Astrocyte of the spinal cord (primary cell): Measurements from ENCODE around the gene BFSP2.
A peak's percentile ranks its signal among the peaks of the same experiment; 100 is the strongest.
"Not testable (repeated sequence)": the region's sequence is repeated elsewhere in the genome, so short reads cannot be mapped to it uniquely, and the experiment has no call there.

Experiments
- DNase-seq: peaks from one replicate; pipeline ENCODE4 v3.0.0; 2011; ENCODE audit warnings: low read depth, low spot score
- H3K4me3 ChIP-seq: 2 replicates; pipeline ENCODE4 v1.5.1; 2011; ENCODE audit warnings: low read depth, mild to moderate bottlenecking, low read length, moderate library complexity
- in situ Hi-C: cut with HindIII; loops from 2 replicates; pipeline ENCODE4 v1.10.0; 2017; ENCODE audit warnings: low sequenced_read_pairs
- TF ChIP-seq, protein P1 (sequence below): IDR thresholded peaks from 2 replicates; pipeline ENCODE4 v1.5.1; 2012; ENCODE audit warnings: low read depth, mild to moderate bottlenecking, low read length, inconsistent platforms

The BFSP2 gene

GRCh38 chr3:133494469-133494868 lies 94.6 kb downstream of the BFSP2 start:
- DNase-seq = no peak
- TF ChIP-seq, protein P1, sequence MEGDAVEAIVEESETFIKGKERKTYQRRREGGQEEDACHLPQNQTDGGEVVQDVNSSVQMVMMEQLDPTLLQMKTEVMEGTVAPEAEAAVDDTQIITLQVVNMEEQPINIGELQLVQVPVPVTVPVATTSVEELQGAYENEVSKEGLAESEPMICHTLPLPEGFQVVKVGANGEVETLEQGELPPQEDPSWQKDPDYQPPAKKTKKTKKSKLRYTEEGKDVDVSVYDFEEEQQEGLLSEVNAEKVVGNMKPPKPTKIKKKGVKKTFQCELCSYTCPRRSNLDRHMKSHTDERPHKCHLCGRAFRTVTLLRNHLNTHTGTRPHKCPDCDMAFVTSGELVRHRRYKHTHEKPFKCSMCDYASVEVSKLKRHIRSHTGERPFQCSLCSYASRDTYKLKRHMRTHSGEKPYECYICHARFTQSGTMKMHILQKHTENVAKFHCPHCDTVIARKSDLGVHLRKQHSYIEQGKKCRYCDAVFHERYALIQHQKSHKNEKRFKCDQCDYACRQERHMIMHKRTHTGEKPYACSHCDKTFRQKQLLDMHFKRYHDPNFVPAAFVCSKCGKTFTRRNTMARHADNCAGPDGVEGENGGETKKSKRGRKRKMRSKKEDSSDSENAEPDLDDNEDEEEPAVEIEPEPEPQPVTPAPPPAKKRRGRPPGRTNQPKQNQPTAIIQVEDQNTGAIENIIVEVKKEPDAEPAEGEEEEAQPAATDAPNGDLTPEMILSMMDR = peak; percentile 54
- H3K4me3 ChIP-seq = no peak overlapping the region
- in situ Hi-C loops = no loop called here

GRCh38 chr3:133502542-133502941 lies 102.7 kb downstream of the BFSP2 start:
- in situ Hi-C loops, DNase-seq, H3K4me3 ChIP-seq: not testable (repeated sequence)

DNA sequence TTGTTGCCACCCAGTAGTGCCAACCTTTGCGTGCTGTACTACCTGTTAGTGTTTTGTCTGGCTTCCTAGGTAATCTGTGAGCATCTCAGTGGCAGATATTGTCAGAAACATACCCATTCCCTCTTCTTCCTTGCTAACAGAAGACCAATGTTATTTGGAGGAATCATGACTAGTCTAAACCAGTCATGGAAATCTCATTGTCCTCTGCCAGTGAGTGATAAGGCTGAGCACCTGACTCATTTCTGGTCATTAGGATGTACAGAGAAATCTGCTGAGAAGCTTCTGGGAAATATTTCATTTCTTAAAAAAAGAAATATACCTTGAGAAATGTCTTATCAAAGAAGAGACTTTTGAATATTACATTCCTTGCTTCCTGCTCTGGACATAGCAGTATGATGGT lies 103.6 kb downstream of the BFSP2 start:
- TF ChIP-seq, protein P1 = no peak
- H3K4me3 ChIP-seq = no peak overlapping the region
- no peak for DNase-seq
- in situ Hi-C loops = no loop called here

DNA sequence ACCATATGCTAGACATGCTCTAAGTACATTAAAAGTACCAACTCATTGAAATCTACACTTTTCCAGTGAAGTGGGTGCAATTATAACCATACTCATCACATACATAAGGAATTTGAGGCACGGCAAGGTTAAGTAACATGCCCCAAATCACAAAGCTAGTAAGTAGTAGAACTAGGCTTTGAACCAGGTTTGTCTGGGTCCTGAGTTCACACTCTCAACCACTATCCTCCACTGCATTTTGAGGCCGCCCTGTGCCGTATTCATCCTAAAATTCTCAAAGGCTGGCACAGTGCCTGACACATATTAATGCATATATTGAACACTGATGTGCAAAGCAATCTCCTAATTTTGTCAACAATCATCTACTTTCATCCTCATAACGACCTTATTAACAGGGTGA lies 104.9 kb downstream of the BFSP2 start:
- no peak overlapping the region for H3K4me3 ChIP-seq
- in situ Hi-C loops = no loop called here

DNA sequence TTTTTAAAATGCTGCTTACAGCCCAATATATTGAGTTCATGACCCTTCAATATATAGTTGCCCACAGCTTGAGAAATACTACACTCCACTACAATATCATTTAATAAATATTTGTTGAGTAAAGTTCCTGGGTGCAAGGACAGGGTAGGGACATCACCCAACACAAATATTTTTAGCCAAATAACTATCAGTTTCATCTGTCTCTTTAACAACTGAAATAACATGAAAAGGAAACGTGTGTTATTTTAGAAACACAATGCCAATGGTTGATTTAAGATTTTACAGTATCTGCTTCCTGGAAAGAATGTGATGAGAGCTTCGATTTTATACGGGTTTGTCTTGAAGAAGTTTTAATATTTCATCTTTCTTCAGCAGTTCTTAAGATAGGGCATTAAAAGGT lies 106.0 kb downstream of the BFSP2 start:
- in situ Hi-C loops = no loop called here
- H3K4me3 ChIP-seq = no peak overlapping the region

More for the DNA sequence above, 104.9 kb downstream of the BFSP2 start:
- TF ChIP-seq, protein P1 = no peak
- no peak for DNase-seq

DNA sequence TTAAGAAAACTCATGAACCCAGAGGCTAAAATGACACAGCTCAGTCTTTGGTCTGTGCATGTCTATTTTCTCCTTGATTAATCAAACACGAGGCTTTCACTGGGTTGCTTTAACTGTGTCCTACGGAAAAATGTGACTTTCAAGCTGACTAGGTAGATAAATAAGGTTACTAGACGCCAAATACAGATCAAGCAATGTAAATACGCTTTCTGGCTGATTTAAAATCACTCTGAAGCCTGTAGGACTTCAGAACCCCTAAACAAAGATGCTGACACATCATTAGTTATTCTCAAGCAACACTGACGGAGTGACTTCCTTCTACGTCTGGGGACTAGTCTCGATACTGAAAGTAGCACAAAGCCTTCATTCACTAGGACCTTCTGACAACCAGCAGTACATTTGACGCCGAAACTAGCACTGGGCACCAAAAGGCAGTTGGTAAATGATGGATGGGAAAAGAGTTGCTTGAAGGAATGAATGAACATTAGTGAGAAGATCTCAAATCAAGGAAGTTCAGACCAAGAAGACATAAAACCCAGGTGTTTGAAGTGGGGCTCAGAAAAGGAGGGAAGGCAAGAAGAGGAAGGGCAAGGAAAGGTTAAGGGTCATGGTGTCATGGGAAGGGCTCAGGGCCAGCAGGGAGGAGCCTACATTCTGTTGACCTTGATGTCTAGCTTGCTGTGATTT lies 106.5 kb downstream of the BFSP2 start:
- TF ChIP-seq, protein P1 = no peak
- H3K4me3 ChIP-seq = no peak overlapping the region
- no peak for DNase-seq
- in situ Hi-C loops = no loop called here

More for the DNA sequence above, 106.0 kb downstream of the BFSP2 start:
- no peak for DNase-seq
- TF ChIP-seq, protein P1 = no peak

- no peak for DNase-seq
- in situ Hi-C loops = no loop called here
- TF ChIP-seq, protein P1 = no peak
- no peak overlapping the region for H3K4me3 ChIP-seq
Observed at GRCh38 chr3:133509488-133509887, 109.6 kb downstream of the BFSP2 start.
